B cell (primary cell): ENCODE data around the gene KCNJ16. TPM values are rescaled to one million over a fixed set of nuclear protein-coding genes. Genes with fewer than 3 reads are reported as not detected.

Experiments used
- ATAC-seq: fragments of 200-7000 bp; cut with Tn5 transposase; one replicate; pipeline ENCODE4 v1.10.0; 2021; ENCODE audit warnings: low read depth, mild to moderate bottlenecking, moderate number of reproducible peaks, moderate library complexity
- CTCF ChIA-PET: fragments of 350-600 bp; sonication (Branson Sonifier 250); formaldehyde crosslinking; loops from one replicate; lab custom pipeline; 2021; ENCODE audit warnings: antibody characterized with exemption, inconsistent platforms; lab: Charles Lee
- POLR2A ChIA-PET: fragments of 350-600 bp; sonication (Branson Sonifier 250); formaldehyde crosslinking; loops from one replicate; lab custom pipeline; 2021; ENCODE audit warnings: antibody characterized with exemption; lab: Charles Lee
- DNase-seq: peaks from one replicate; pipeline ENCODE4 v3.0.0; 2013
- H2AFZ ChIP-seq: 2 replicates; pipeline ENCODE4 v1.6.1; 2012; ENCODE audit warnings: mild to moderate bottlenecking, low read depth, low read length; ENCODE audit not compliant: insufficient read depth, poor library complexity, severe bottlenecking
- H3K27ac ChIP-seq, 2 donors: 1 replicate in 1 of 2; 2 replicates in 1 of 2; pipeline ENCODE4 v1.5.1; 2012 to 2013; ENCODE audit warnings: low read length in 2 of 2, mild to moderate bottlenecking in 2 of 2, moderate library complexity in 1 of 2
- H3K27me3 ChIP-seq, 4 experiments: fragments of 200-600 bp in 1 of 4; sonication (generic) in 1 of 4; replicated peaks in 1 of 4; 1 replicate in 2 of 4; 2 replicates in 2 of 4; pipeline versions ENCODE4 v1.6.1 to v1.7.0; 2013 to 2016; ENCODE audit warnings: low read length in 3 of 4, mild to moderate bottlenecking in 2 of 4, mixed read lengths in 1 of 4, moderate library complexity in 1 of 4; ENCODE audit not compliant: insufficient read depth in 4 of 4, control insufficient read depth in 3 of 4; ENCODE audit errors: control extremely low read depth in 1 of 4
- H3K36me3 ChIP-seq, 2 experiments: replicated peaks in 1 of 2; 1 replicate in 1 of 2; 2 replicates in 1 of 2; pipeline versions ENCODE4 v1.6.1 to v1.7.1; 2013; ENCODE audit warnings: low read length in 1 of 2; ENCODE audit not compliant: insufficient read depth in 2 of 2, control insufficient read depth in 1 of 2; ENCODE audit errors: control extremely low read depth in 1 of 2, extremely low read depth in 1 of 2
- H3K4me1 ChIP-seq, 2 donors: fragments of 200-600 bp in 1 of 2; sonication (generic) in 1 of 2; 1 replicate in 1 of 2; 2 replicates in 1 of 2; pipeline versions ENCODE4 v1.5.1 to v1.6.1; 2013 to 2017; ENCODE audit warnings: low read length in 2 of 2; ENCODE audit not compliant: control insufficient read depth in 2 of 2, insufficient read depth in 2 of 2
- H3K4me2 ChIP-seq: replicated peaks from 2 replicates; pipeline ENCODE3; 2012; ENCODE audit warnings: mild to moderate bottlenecking, low read depth, low read length; ENCODE audit not compliant: poor library complexity, severe bottlenecking
- H3K4me3 ChIP-seq, 5 experiments: fragments of 200-600 bp in 1 of 5; sonication (generic) in 1 of 5; 1 replicate in 3 of 5; 2 replicates in 2 of 5; pipeline versions ENCODE4 v1.5.1 to v1.7.0; 2011 to 2016; ENCODE audit warnings: low read length in 4 of 5, mild to moderate bottlenecking in 4 of 5, low read depth in 2 of 5, control low read depth in 1 of 5, moderate library complexity in 1 of 5; ENCODE audit not compliant: insufficient read depth in 1 of 5; ENCODE audit errors: control extremely low read depth in 1 of 5, extremely low read depth in 1 of 5
- H3K79me2 ChIP-seq: fragments of 200-600 bp; sonication (generic); one replicate; pipeline ENCODE4 v1.6.0; 2016; ENCODE audit warnings: low read length; ENCODE audit not compliant: control insufficient read depth, insufficient read depth
- H3K9ac ChIP-seq: fragments of 200-600 bp; sonication (generic); 2 replicates; pipeline ENCODE4 v1.6.1; 2017; ENCODE audit warnings: mild to moderate bottlenecking, low read length, moderate library complexity
- H3K9me3 ChIP-seq, 3 donors: one replicate each; pipeline versions ENCODE4 v1.6.1 to v1.7.1; 2013; ENCODE audit warnings: low read length in 2 of 3; ENCODE audit not compliant: control insufficient read depth in 2 of 3, insufficient read depth in 1 of 3; ENCODE audit errors: control extremely low read depth in 1 of 3
- H4K20me1 ChIP-seq: 2 replicates; pipeline ENCODE4 v1.6.0; 2012; ENCODE audit warnings: mild to moderate bottlenecking, low read length; ENCODE audit not compliant: insufficient read depth, control insufficient read depth, poor library complexity, severe bottlenecking
- H3K27ac Mint-ChIP-seq: one replicate; pipeline ENCODE4 v1.8.0; 2021; ENCODE audit warnings: mixed read lengths
- H3K27me3 Mint-ChIP-seq: one replicate; pipeline ENCODE4 v1.8.0; 2021; ENCODE audit warnings: mixed read lengths
- H3K4me1 Mint-ChIP-seq: one replicate; pipeline ENCODE4 v1.8.0; 2021; ENCODE audit warnings: mixed read lengths
- H3K4me3 Mint-ChIP-seq: one replicate; pipeline ENCODE4 v1.8.0; 2021; ENCODE audit warnings: mixed read lengths
- H3K9me3 Mint-ChIP-seq: one replicate; pipeline ENCODE4 v1.8.0; 2022; ENCODE audit warnings: mixed read lengths; ENCODE audit not compliant: insufficient read depth
- EZH2 ChIP-seq: IDR thresholded peaks from 2 replicates; pipeline ENCODE4 v1.6.1; 2012; ENCODE audit warnings: borderline replicate concordance, low read depth, mild to moderate bottlenecking, moderate library complexity, low read length; ENCODE audit not compliant: insufficient read depth, poor library complexity, severe bottlenecking
- WGBS: methylation state at CpG from one replicate; pipeline ENCODE4 v1.1.5; 2013; ENCODE audit warnings: missing lambda C conversion rate; ENCODE audit not compliant: insufficient coverage; 5-methylcytosine and 5-hydroxymethylcytosine counted together
- intact Hi-C: fragments of 100-400 bp; cut with micrococcal nuclease; formaldehyde crosslinking; loops from one replicate; pipeline ENCODE4 v1.10.0; 2022
- polyA plus RNA-seq: library from polyadenylated mRNA; depleted of rRNA; stranded (reverse); fragments of >200 nt; gene quantifications from 2 replicates; pipeline ENCODE4 v1.2.3, GENCODE V29; 2012
- total RNA-seq, 2 donors: library from RNA; stranded (reverse); fragments of 120-200 nt in 1 of 2; gene quantifications; 1 replicate in 1 of 2; 2 replicates in 1 of 2; pipeline versions ENCODE4 v1.2.3 to v1.2.4, GENCODE V29; 2013 to 2022
- TF ChIP-seq, protein P1 (sequence below): fragments of 200-600 bp; IDR thresholded peaks from one replicate; pipeline ENCODE4 v1.8.0; 2022; ENCODE audit warnings: antibody characterized with exemption, mild to moderate bottlenecking

Gene KCNJ16
- total and polyA plus RNA-seq, 2 donors (not counting 1 experiment from before 2014, with no cell fraction given) = not detected

- Histone ChIP-seq H4K20me1 (no peaks in the 10 kb centered on the region), H3K36me3 (no peaks in the 10 kb centered on the region), H2AFZ (no peak overlapping the region), H3K4me3 (no peak overlapping the region), H3K27ac (no peak overlapping the region), H3K4me1 (no peaks in the 10 kb centered on the region), H3K4me2 (no peak overlapping the region), H3K9me3 (no peaks in the 10 kb centered on the region), H3K9ac (no peak overlapping the region), H3K79me2 (no peaks in the 10 kb centered on the region), H3K27me3 (no peaks in the 10 kb centered on the region)
- Mint-ChIP-seq H3K4me1 (no peaks in the 10 kb centered on the region), H3K27me3 (peaks cover 6% of the 10 kb centered on the region), H3K9me3 (no peaks in the 10 kb centered on the region), H3K4me3 (no peak overlapping the region), H3K27ac (no peak overlapping the region)
- intact Hi-C loops = no loop called here
- DNase-seq (no peak), ATAC-seq (no peak)
- POLR2A ChIA-PET = no interaction called here
- CTCF ChIA-PET = no interaction called here
- WGBS = 100% methylated on average over 2 of the region's 4 CpGs
- TF ChIP-seq EZH2 = no peak
- TF ChIP-seq, protein P1, sequence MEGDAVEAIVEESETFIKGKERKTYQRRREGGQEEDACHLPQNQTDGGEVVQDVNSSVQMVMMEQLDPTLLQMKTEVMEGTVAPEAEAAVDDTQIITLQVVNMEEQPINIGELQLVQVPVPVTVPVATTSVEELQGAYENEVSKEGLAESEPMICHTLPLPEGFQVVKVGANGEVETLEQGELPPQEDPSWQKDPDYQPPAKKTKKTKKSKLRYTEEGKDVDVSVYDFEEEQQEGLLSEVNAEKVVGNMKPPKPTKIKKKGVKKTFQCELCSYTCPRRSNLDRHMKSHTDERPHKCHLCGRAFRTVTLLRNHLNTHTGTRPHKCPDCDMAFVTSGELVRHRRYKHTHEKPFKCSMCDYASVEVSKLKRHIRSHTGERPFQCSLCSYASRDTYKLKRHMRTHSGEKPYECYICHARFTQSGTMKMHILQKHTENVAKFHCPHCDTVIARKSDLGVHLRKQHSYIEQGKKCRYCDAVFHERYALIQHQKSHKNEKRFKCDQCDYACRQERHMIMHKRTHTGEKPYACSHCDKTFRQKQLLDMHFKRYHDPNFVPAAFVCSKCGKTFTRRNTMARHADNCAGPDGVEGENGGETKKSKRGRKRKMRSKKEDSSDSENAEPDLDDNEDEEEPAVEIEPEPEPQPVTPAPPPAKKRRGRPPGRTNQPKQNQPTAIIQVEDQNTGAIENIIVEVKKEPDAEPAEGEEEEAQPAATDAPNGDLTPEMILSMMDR = no peak
Observed at GRCh38 chr17:70157151-70157550, 82.1 kb downstream of the KCNJ16 start.

- H3K9me3 ChIP-seq = no peaks in the 10 kb centered on the region
- Mint-ChIP-seq H3K27me3 (peaks cover 6% of the 10 kb centered on the region), H3K4me3 (no peak overlapping the region), H3K9me3 (no peaks in the 10 kb centered on the region), H3K4me1 (no peaks in the 10 kb centered on the region), H3K27ac (no peak overlapping the region)
- intact Hi-C loops = no loop called here
- no peak overlapping the region for H2AFZ ChIP-seq
- H3K4me1 ChIP-seq = no peaks in the 10 kb centered on the region
- no peak overlapping the region for H3K4me2 ChIP-seq
- DNase-seq (no peak), ATAC-seq (no peak)
- TF ChIP-seq, protein P1 = no peak
- no peak for TF ChIP-seq EZH2
- no peak overlapping the region for H3K4me3 ChIP-seq
- H3K9ac ChIP-seq = no peak overlapping the region
- no peak overlapping the region for H3K27ac ChIP-seq
- 86% methylated on average over 2 of the region's 4 CpGs for WGBS
- H3K27me3 ChIP-seq = no peaks in the 10 kb centered on the region
- H3K36me3 ChIP-seq = no peaks in the 10 kb centered on the region
- POLR2A ChIA-PET = no interaction called here
- H3K79me2 ChIP-seq = no peaks in the 10 kb centered on the region
- CTCF ChIA-PET = no interaction called here
- H4K20me1 ChIP-seq = no peaks in the 10 kb centered on the region
Observed at GRCh38 chr17:70158180-70158579, 83.2 kb downstream of the KCNJ16 start.
